GM12891 (cell line): ENCODE results near the gene IL1RL2.

Experiments
- PAX5 ChIP-seq: IDR thresholded peaks from 2 replicates; pipeline ENCODE4 v1.6.1; 2011; ENCODE audit warnings: low read length, moderate library complexity, mild to moderate bottlenecking; ENCODE audit not compliant: insufficient read depth, severe bottlenecking
- POLR2A ChIP-seq: IDR thresholded peaks from 2 replicates; pipeline ENCODE4 v1.6.1; 2011; ENCODE audit warnings: low read depth, low read length, control low read depth
- POLR2AphosphoS5 ChIP-seq: IDR thresholded peaks from 2 replicates; pipeline ENCODE4 v1.6.1; 2011; ENCODE audit warnings: low read depth, low read length, control low read depth
- SPI1 ChIP-seq: IDR thresholded peaks from 2 replicates; pipeline ENCODE4 v1.6.1; 2011; ENCODE audit warnings: low read depth, low read length, control low read depth
- TAF1 ChIP-seq: IDR thresholded peaks from 2 replicates; pipeline ENCODE4 v1.6.1; 2011; ENCODE audit warnings: low read depth, low read length, control low read depth

DNA sequence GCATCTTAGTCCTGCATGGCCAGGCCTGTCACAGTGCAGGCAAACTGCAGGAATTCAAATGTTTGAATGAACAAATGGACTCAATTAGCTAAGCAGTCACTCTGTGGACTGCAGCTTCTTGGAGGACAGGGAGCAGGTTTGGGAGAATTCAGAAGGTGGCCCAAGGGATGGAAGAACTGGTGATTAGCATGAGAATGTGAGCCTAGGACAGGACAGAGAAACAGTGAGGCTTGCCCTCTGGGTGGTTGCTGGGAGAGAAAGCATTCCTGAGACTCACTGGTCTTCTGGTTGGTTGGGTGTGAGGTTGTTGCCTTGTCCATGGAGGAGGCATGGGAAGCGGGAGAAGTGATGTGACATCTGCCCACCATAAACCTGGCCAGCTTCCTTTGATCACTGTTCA lies 13.7 kb downstream of the IL1RL2 start:
- TF ChIP-seq POLR2A (no peak), POLR2AphosphoS5 (no peak), TAF1 (no peak), SPI1 (no peak), PAX5 (no peak)
